GM12878 (cell line): ENCODE measurements around the gene MAGEA2B. TPM values are rescaled to one million over a fixed set of nuclear protein-coding genes. Genes with fewer than 3 reads are reported as not detected.
"Not testable (repeated sequence)": the region's sequence is repeated elsewhere in the genome, so short reads cannot be mapped to it uniquely, and the experiment has no call there.

ENCODE experiments used
- ATAC-seq: fragments of 200-7000 bp; cut with Tn5 transposase; 3 replicates; pipeline ENCODE4 v1.9.1; 2020; ENCODE audit warnings: mild to moderate bottlenecking, moderate library complexity
- BruUV-seq: library from RNA; stranded (reverse); fragments of 400-500 nt; replicated peaks from 2 replicates; lab custom pipeline; 2021; lab: Mats Ljungman, UMichigan
- CTCF ChIA-PET: fragments of 300-600 bp; sonication (Branson Sonifier 250); formaldehyde crosslinking; extraction: SDS; loops from one replicate; lab custom pipeline; 2021; ENCODE audit warnings: inconsistent platforms; lab: Yijun Ruan, JAX
- POLR2A ChIA-PET: fragments of 350-600 bp; formaldehyde crosslinking; extraction: SDS; loops from one replicate; lab custom pipeline; 2021; ENCODE audit warnings: inconsistent platforms; lab: Charles Lee
- RAD21 ChIA-PET: fragments of 300-600 bp; sonication (Branson Sonifier 250); formaldehyde crosslinking; loops from one replicate; lab custom pipeline; 2023; ENCODE audit warnings: antibody characterized with exemption; ENCODE audit not compliant: unreplicated experiment; lab: Charles Lee
- SMC1A ChIA-PET: fragments of 300-600 bp; sonication (Branson Sonifier 250); formaldehyde crosslinking; loops from one replicate; lab custom pipeline; 2023; ENCODE audit not compliant: unreplicated experiment, uncharacterized antibody; lab: Charles Lee
- DNase-seq: peaks from one replicate; pipeline ENCODE4 v3.0.0-alpha.2; 2011; ENCODE audit warnings: low read depth, low spot score
- FAIRE-seq: peaks from 3 replicates; lab custom pipeline; 2011; peaks lifted over from hg19 to GRCh38; lab: Jason Lieb, UNC
- H2AFZ ChIP-seq: 2 replicates; pipeline ENCODE4 v1.6.0; 2011; ENCODE audit warnings: low read depth, low read length, control low read depth; ENCODE audit not compliant: control insufficient read depth
- H3K27ac ChIP-seq: 2 replicates; pipeline ENCODE4 v1.5.1; 2011; ENCODE audit warnings: control low read depth; ENCODE audit not compliant: control insufficient read depth, insufficient read depth
- H3K27me3 ChIP-seq, 2 experiments: replicated peaks in 1 of 2; 2 replicates each; pipeline versions ENCODE4 v1.6.0 to v1.6.1; 2011; ENCODE audit warnings: low read length in 1 of 2; ENCODE audit not compliant: control insufficient read depth in 2 of 2, insufficient read depth in 2 of 2
- H3K36me3 ChIP-seq, 2 experiments: 2 replicates each; pipeline ENCODE4 v1.5.1; 2011; ENCODE audit warnings: low read length in 1 of 2; ENCODE audit not compliant: control insufficient read depth in 2 of 2, insufficient read depth in 2 of 2
- H3K4me1 ChIP-seq: 2 replicates; pipeline ENCODE4 v1.6.1; 2011; ENCODE audit warnings: mild to moderate bottlenecking, low read length, moderate library complexity, mixed read lengths; ENCODE audit not compliant: control insufficient read depth, insufficient read depth
- H3K4me2 ChIP-seq: 2 replicates; pipeline ENCODE4 v1.6.0; 2011; ENCODE audit warnings: control low read depth; ENCODE audit not compliant: control insufficient read depth, insufficient read depth
- H3K4me3 ChIP-seq: fragments of 200-600 bp; sonication (generic); 2 replicates; pipeline ENCODE4 v1.5.1; 2016
- H3K79me2 ChIP-seq: 2 replicates; pipeline ENCODE4 v1.6.0; 2011; ENCODE audit warnings: low read length; ENCODE audit not compliant: control insufficient read depth, insufficient read depth
- H3K9ac ChIP-seq: 2 replicates; pipeline ENCODE4 v1.8.0; 2011; ENCODE audit warnings: low read length, control low read depth, mixed read lengths; ENCODE audit not compliant: control insufficient read depth, insufficient read depth
- H3K9me3 ChIP-seq: replicated peaks from 3 replicates; pipeline ENCODE4 v1.5.1; 2011; ENCODE audit warnings: mild to moderate bottlenecking, low read length; ENCODE audit not compliant: control insufficient read depth, insufficient read depth
- H4K20me1 ChIP-seq: 2 replicates; pipeline ENCODE4 v1.6.0; 2011; ENCODE audit not compliant: control insufficient read depth, insufficient read depth
- ATF7 ChIP-seq: fragments of 450-650 bp; IDR thresholded peaks from 2 replicates; pipeline ENCODE4 v1.6.1; 2016; ENCODE audit warnings: low read depth, mild to moderate bottlenecking
- BRCA1 ChIP-seq: IDR thresholded peaks from 2 replicates; pipeline ENCODE4 v1.6.1; 2011; ENCODE audit warnings: low read depth, low read length, improper control_type of control experiment
- HCFC1 ChIP-seq: fragments of 150-350 bp; IDR thresholded peaks from 2 replicates; pipeline ENCODE4 v1.6.1; 2014; ENCODE audit warnings: low read length
- NFXL1 ChIP-seq: fragments of 450-650 bp; IDR thresholded peaks from 2 replicates; pipeline ENCODE4 v1.6.1; 2017; ENCODE audit warnings: antibody characterized with exemption, mild to moderate bottlenecking, borderline replicate concordance
- RCOR1 ChIP-seq: conservative IDR thresholded peaks from 2 replicates; pipeline ENCODE4 v1.6.1; 2012; ENCODE audit warnings: low read depth, low read length, improper control_type of control experiment
- SMC3 ChIP-seq: IDR thresholded peaks from 2 replicates; pipeline ENCODE4 v1.6.1; 2011; ENCODE audit warnings: low read length, improper control_type of control experiment, borderline replicate concordance
- TCF3 ChIP-seq: IDR thresholded peaks from 2 replicates; pipeline ENCODE4 v1.6.1; 2012; ENCODE audit warnings: low read depth, mild to moderate bottlenecking, low read length, borderline replicate concordance; ENCODE audit not compliant: insufficient read depth
- TCF7 ChIP-seq: IDR thresholded peaks from 2 replicates; pipeline ENCODE4 v1.6.1; 2014; ENCODE audit warnings: antibody characterized with exemption, borderline replicate concordance
- WRNIP1 ChIP-seq: IDR thresholded peaks from 2 replicates; pipeline ENCODE4 v1.6.1; 2011; ENCODE audit warnings: low read depth, low read length, improper control_type of control experiment, borderline replicate concordance
- WGBS: methylation state at CpG from one replicate; pipeline ENCODE4 v1.1.6; 2016; ENCODE audit warnings: low lambda C conversion rate; ENCODE audit not compliant: insufficient replicate concordance, insufficient coverage; ENCODE audit errors: missing lambda C conversion rate; 5-methylcytosine and 5-hydroxymethylcytosine counted together
- in situ Hi-C: fragments of 300-500 bp; cut with MboI; formaldehyde crosslinking; loops from 9 replicates; pipeline ENCODE4 v1.14.3; 2018; ENCODE audit warnings: mixed read lengths
- intact Hi-C: fragments of 100-400 bp; cut with micrococcal nuclease; formaldehyde crosslinking; loops from one replicate; pipeline ENCODE4 v1.14.2; 2022; ENCODE audit not compliant: unreplicated experiment
- polyA plus RNA-seq, 11 experiments: library from polyadenylated mRNA; depleted of rRNA in 4 of 11; unstranded in 6 of 11; stranded (reverse) in 5 of 11; fragments of >200 nt; fragmentation: Nextera tagmentation in 4 of 11; fragmentation: Illumina TruSeq in 1 of 11; extraction: Ambion mirVana in 4 of 11; extraction: Trizol in 1 of 11; gene quantifications; 1 replicate in 1 of 11; 2 replicates in 10 of 11; pipeline versions ENCODE4 v1.2.1 to v1.2.3, GENCODE V29; 2011 to 2016; ENCODE audit warnings: inconsistent platforms in 2 of 11, missing spikeins in 2 of 11, low read depth in 1 of 11
- total RNA-seq, 4 experiments: library from RNA; depleted of rRNA in 3 of 4; stranded (reverse); fragments of >200 nt in 3 of 4; fragmentation: Illumina TruSeq in 1 of 4; extraction: Trizol in 1 of 4; gene quantifications; 2 replicates each; pipeline versions ENCODE4 v1.2.1 to v1.2.3, GENCODE V29; 2013 to 2021
- TF ChIP-seq, protein P1 (sequence below): fragments of 450-650 bp; IDR thresholded peaks from 2 replicates; pipeline ENCODE4 v1.6.1; 2016; ENCODE audit warnings: mild to moderate bottlenecking
- TF ChIP-seq, protein P2 (sequence below): IDR thresholded peaks from 2 replicates; pipeline ENCODE4 v1.6.1; 2012; ENCODE audit warnings: low read depth, low read length, improper control_type of control experiment

MAGEA2B gene
- total and polyA plus RNA-seq, 10 of the 15 experiments (the other 5 are each of a cell fraction or from before 2014, with no cell fraction given), result not detected

DNA sequence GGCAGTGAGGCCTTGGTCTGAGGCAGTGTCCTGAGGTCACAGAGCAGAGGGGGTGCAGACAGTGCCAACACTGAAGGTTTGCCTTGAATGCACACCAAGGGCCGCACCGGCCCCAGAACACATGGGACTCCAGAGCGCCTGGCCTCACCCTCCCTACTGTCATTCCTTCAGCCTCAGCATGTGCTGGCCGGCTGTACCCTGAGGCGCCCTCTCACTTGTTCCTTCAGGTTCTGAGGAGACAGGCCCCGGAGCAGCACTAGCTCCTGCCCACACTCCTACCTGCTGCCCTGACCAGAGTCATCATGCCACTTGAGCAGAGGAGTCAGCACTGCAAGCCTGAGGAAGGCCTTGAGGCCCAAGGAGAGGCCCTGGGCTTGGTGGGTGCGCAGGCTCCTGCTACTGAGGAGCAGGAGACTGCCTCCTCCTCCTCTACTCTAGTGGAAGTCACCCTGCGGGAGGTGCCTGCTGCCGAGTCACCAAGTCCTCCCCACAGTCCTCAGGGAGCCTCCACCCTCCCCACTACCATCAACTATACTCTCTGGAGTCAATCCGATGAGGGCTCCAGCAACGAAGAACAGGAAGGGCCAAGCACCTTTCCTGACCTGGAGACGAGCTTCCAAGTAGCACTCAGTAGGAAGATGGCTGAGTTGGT lies 21.6 kb downstream of the MAGEA2B start:
- SMC1A ChIA-PET, result no interaction called here
- RAD21 ChIA-PET, result no interaction called here
- in situ Hi-C loops, result no loop called here
- Histone ChIP-seq H3K4me1 (no peaks in the 10 kb centered on the region), H3K9ac (no peak overlapping the region), H4K20me1 (no peaks in the 10 kb centered on the region), H3K27me3 (no peaks in the 10 kb centered on the region)
- ATAC-seq (no peak), DNase-seq (no peak)
- TF ChIP-seq RCOR1, result no peak
- TF ChIP-seq NFXL1, result no peak
- TF ChIP-seq HCFC1, result no peak
- TF ChIP-seq, protein P1, sequence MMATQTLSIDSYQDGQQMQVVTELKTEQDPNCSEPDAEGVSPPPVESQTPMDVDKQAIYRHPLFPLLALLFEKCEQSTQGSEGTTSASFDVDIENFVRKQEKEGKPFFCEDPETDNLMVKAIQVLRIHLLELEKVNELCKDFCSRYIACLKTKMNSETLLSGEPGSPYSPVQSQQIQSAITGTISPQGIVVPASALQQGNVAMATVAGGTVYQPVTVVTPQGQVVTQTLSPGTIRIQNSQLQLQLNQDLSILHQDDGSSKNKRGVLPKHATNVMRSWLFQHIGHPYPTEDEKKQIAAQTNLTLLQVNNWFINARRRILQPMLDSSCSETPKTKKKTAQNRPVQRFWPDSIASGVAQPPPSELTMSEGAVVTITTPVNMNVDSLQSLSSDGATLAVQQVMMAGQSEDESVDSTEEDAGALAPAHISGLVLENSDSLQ, result no peak
- no peak for TF ChIP-seq ATF7
- no peak for TF ChIP-seq WRNIP1
- no peak for TF ChIP-seq TCF3
- TF ChIP-seq, protein P2, sequence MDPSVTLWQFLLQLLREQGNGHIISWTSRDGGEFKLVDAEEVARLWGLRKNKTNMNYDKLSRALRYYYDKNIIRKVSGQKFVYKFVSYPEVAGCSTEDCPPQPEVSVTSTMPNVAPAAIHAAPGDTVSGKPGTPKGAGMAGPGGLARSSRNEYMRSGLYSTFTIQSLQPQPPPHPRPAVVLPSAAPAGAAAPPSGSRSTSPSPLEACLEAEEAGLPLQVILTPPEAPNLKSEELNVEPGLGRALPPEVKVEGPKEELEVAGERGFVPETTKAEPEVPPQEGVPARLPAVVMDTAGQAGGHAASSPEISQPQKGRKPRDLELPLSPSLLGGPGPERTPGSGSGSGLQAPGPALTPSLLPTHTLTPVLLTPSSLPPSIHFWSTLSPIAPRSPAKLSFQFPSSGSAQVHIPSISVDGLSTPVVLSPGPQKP, result no peak
- TF ChIP-seq SMC3, result no peak
- no peak for TF ChIP-seq TCF7
- TF ChIP-seq BRCA1, result no peak
- TF ChIP-seq, all 136 proteins: peak for 0
- H2AFZ ChIP-seq, result no peak overlapping the region
- no peak overlapping the region for H3K4me2 ChIP-seq
- BruUV-seq, result no TSS peak
- no peak for FAIRE-seq
- 46% methylated on average over 12 of the region's 12 CpGs for WGBS
- H3K79me2 ChIP-seq, result no peaks in the 10 kb centered on the region
- H3K36me3 ChIP-seq, result no peaks in the 10 kb centered on the region
- no peak overlapping the region for H3K4me3 ChIP-seq
- intact Hi-C loops, result no loop called here
- ChIA-PET POLR2A (no interaction called here), CTCF (no interaction called here)
- H3K27ac ChIP-seq, result no peak overlapping the region
- H3K9me3 ChIP-seq, result no peaks in the 10 kb centered on the region

DNA sequence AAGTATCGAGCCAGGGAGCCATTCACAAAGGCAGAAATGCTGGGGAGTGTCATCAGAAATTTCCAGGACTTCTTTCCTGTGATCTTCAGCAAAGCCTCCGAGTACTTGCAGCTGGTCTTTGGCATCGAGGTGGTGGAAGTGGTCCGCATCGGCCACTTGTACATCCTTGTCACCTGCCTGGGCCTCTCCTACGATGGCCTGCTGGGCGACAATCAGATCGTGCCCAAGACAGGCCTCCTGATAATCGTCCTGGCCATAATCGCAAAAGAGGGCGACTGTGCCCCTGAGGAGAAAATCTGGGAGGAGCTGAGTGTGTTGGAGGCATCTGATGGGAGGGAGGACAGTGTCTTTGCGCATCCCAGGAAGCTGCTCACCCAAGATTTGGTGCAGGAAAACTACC lies 22.1 kb downstream of the MAGEA2B start:
- H3K9me3 ChIP-seq, BruUV-seq, H3K27me3 ChIP-seq, H2AFZ ChIP-seq, SMC1A ChIA-PET, H3K79me2 ChIP-seq, intact Hi-C loops, H3K4me3 ChIP-seq, FAIRE-seq, DNase-seq, ATAC-seq, H3K36me3 ChIP-seq, RAD21 ChIA-PET, POLR2A ChIA-PET, H4K20me1 ChIP-seq, H3K9ac ChIP-seq, H3K4me1 ChIP-seq, H3K4me2 ChIP-seq, CTCF ChIA-PET, in situ Hi-C loops, H3K27ac ChIP-seq: not testable (repeated sequence)
- 23% methylated on average over 12 of the region's 12 CpGs for WGBS
